ENCODE measurements around the gene MCHR1. TPM values are rescaled to one million over a fixed set of nuclear protein-coding genes. Genes with fewer than 3 reads are reported as not detected.
"Not testable (repeated sequence)": the region's sequence is repeated elsewhere in the genome, so short reads cannot be mapped to it uniquely, and the experiment has no call there.

The MCHR1 gene
- total RNA-seq, 1 donor from 2014 or later = 0.63 TPM

GRCh38 chr22:40671796-40672360 lies 7.4 kb upstream of the MCHR1 start:
- no peak for TF ChIP-seq CTCF (IDR thresholded peaks at IDR 0.05; ENCODE audit: insufficient read depth, low read length, poor library complexity, severe bottlenecking)
- no peak for DNase-seq (ENCODE audit: low read depth)
- no peaks in the 10 kb centered on the region for H3K27me3 ChIP-seq (ENCODE audit: control insufficient read depth, insufficient read depth, low read length)
- no peak overlapping the region for H3K4me3 ChIP-seq (ENCODE audit: low read depth, low read length)
- no peaks in the 10 kb centered on the region for H3K36me3 ChIP-seq (ENCODE audit: control insufficient read depth, insufficient read depth, low read length)

GRCh38 chr22:40673017-40673416 lies 6.3 kb upstream of the MCHR1 start:
- Histone ChIP-seq H3K27me3 (ENCODE audit: control insufficient read depth, insufficient read depth, low read length) (no peaks in the 10 kb centered on the region), H3K4me3 (ENCODE audit: low read depth, low read length) (no peak overlapping the region), H3K36me3 (ENCODE audit: control insufficient read depth, insufficient read depth, low read length) (no peaks in the 10 kb centered on the region)
- TF ChIP-seq CTCF (IDR thresholded peaks at IDR 0.05; ENCODE audit: insufficient read depth, low read length, poor library complexity, severe bottlenecking) = no peak
- DNase-seq (ENCODE audit: low read depth) = no peak

- DNase-seq (ENCODE audit: low read depth) = no peak
- TF ChIP-seq CTCF (IDR thresholded peaks at IDR 0.05; ENCODE audit: insufficient read depth, low read length, poor library complexity, severe bottlenecking) = no peak
- Histone ChIP-seq H3K27me3 (ENCODE audit: control insufficient read depth, insufficient read depth, low read length) (peaks cover under 1% of the 10 kb centered on the region), H3K4me3 (ENCODE audit: low read depth, low read length) (no peak overlapping the region), H3K36me3 (ENCODE audit: control insufficient read depth, insufficient read depth, low read length) (no peaks in the 10 kb centered on the region)
Measured at GRCh38 chr22:40674274-40674673, 5.0 kb upstream of the MCHR1 start.

- DNase-seq (ENCODE audit: low read depth); H3K36me3 ChIP-seq (ENCODE audit: control insufficient read depth, insufficient read depth, low read length); H3K4me3 ChIP-seq (ENCODE audit: low read depth, low read length); H3K27me3 ChIP-seq (ENCODE audit: control insufficient read depth, insufficient read depth, low read length): not testable (repeated sequence)
Measured at GRCh38 chr22:40676166-40676565, 3.1 kb upstream of the MCHR1 start.

- H3K27me3 ChIP-seq (ENCODE audit: control insufficient read depth, insufficient read depth, low read length) = peaks cover 3% of the 10 kb centered on the region
- H3K36me3 ChIP-seq (ENCODE audit: control insufficient read depth, insufficient read depth, low read length) = no peaks in the 10 kb centered on the region
- no peak for TF ChIP-seq CTCF (IDR thresholded peaks at IDR 0.05; ENCODE audit: insufficient read depth, low read length, poor library complexity, severe bottlenecking)
- no peak for DNase-seq (ENCODE audit: low read depth)
- no peak overlapping the region for H3K4me3 ChIP-seq (ENCODE audit: low read depth, low read length)
Measured at GRCh38 chr22:40676644-40677043, 2.6 kb upstream of the MCHR1 start.

DNA sequence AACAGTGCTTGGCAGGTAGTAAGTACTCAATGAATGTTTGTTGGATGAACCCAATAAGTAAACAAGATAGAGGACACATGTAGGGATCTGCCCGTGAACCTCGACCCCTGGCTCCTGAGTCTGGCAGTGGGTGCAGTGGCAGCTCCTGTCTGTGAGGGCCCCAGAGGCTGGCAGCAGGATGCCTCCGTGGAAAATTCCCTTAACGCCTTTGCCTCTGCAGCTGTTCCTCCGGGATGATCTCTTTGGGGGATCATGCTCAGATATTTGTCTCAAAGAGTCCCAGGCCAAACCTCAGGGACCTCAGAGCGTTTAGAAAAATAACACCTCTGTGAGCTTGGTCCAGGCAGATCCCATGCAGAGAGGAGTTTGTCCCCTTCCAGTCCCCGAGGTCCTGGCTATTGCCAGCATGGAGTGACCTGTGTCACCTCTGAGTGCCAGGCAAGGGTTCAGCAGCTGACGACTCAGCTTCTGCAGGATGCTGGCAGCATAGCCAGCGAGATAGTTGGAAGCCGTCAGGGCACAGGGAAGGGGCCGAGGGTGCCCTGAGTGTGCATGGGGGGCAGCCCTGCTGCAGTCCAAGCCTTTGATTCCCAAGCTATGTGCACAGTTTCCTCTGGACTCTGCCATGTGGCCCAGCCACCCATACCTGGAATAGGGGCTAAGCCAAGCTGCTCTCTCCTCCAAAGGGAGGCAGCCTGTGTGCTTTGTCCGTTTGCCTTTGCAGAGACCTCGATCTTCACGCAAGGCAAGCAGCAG lies 613 bp upstream of the MCHR1 start:
- DNase-seq (ENCODE audit: low read depth) = no peak
- Histone ChIP-seq H3K27me3 (ENCODE audit: control insufficient read depth, insufficient read depth, low read length) (peaks cover 3% of the 10 kb centered on the region), H3K4me3 (ENCODE audit: low read depth, low read length) (no peak overlapping the region), H3K36me3 (ENCODE audit: control insufficient read depth, insufficient read depth, low read length) (no peaks in the 10 kb centered on the region)
- no peak for TF ChIP-seq CTCF (IDR thresholded peaks at IDR 0.05; ENCODE audit: insufficient read depth, low read length, poor library complexity, severe bottlenecking)
